OCI-LY1 (cell line): ENCODE measurements around the gene PRTFDC1.

Experiments used
- H2AFZ ChIP-seq: fragments of 200-600 bp; sonication (generic), shearing (Covaris generic); 2 replicates; pipeline ENCODE4 v1.6.0; 2014; ENCODE audit warnings: antibody characterized with exemption, mild to moderate bottlenecking, low read length
- H3F3A ChIP-seq: fragments of 200-600 bp; sonication (generic), shearing (Covaris generic); 2 replicates; pipeline ENCODE4 v1.6.0; 2014; ENCODE audit warnings: mild to moderate bottlenecking, antibody characterized with exemption, low read length, moderate library complexity; ENCODE audit not compliant: insufficient read depth
- H3K27ac ChIP-seq: fragments of 200-600 bp; sonication (generic); 2 replicates; pipeline ENCODE4 v1.5.1; 2014; ENCODE audit warnings: low read length, mixed run types, mild to moderate bottlenecking, low read depth; ENCODE audit not compliant: poor library complexity, severe bottlenecking
- H3K27me3 ChIP-seq: fragments of 200-600 bp; sonication (generic); 2 replicates; pipeline ENCODE4 v1.6.0; 2014; ENCODE audit warnings: antibody characterized with exemption, mild to moderate bottlenecking, low read length, moderate library complexity; ENCODE audit not compliant: insufficient read depth
- H3K36me3 ChIP-seq: fragments of 200-600 bp; sonication (generic); 2 replicates; pipeline ENCODE4 v1.6.1; 2014; ENCODE audit warnings: mild to moderate bottlenecking, antibody characterized with exemption, low read length, moderate library complexity, mixed read lengths; ENCODE audit not compliant: insufficient read depth
- H3K4me1 ChIP-seq: fragments of 200-600 bp; sonication (generic); 2 replicates; pipeline ENCODE4 v1.5.1; 2014; ENCODE audit warnings: mild to moderate bottlenecking, low read length, moderate library complexity; ENCODE audit not compliant: insufficient read depth, severe bottlenecking
- H3K4me2 ChIP-seq: fragments of 200-600 bp; sonication (generic), shearing (Covaris generic); 2 replicates; pipeline ENCODE4 v1.6.1; 2014; ENCODE audit warnings: low read length
- H3K4me3 ChIP-seq: fragments of 200-600 bp; sonication (generic); 2 replicates; pipeline ENCODE4 v1.5.1; 2014; ENCODE audit warnings: low read length, low read depth, mild to moderate bottlenecking, mixed read lengths; ENCODE audit not compliant: poor library complexity, severe bottlenecking
- H3K79me2 ChIP-seq: fragments of 200-600 bp; shearing (Covaris generic); 2 replicates; pipeline ENCODE4 v1.6.1; 2016; ENCODE audit warnings: mixed run types, low read length, mixed read lengths; ENCODE audit not compliant: insufficient read depth
- H3K9ac ChIP-seq: fragments of 200-600 bp; sonication (generic), shearing (Covaris generic); 2 replicates; pipeline ENCODE4 v1.6.1; 2014; ENCODE audit warnings: mild to moderate bottlenecking, low read length, mixed read lengths
- H3K9me2 ChIP-seq: fragments of 200-600 bp; sonication (generic), shearing (Covaris generic); 2 replicates; pipeline ENCODE4 v1.6.1; 2014; ENCODE audit warnings: low read depth, mild to moderate bottlenecking, low read length, mixed read lengths
- H3K9me3 ChIP-seq: fragments of 200-600 bp; shearing (Covaris generic); 2 replicates; pipeline ENCODE4 v1.6.1; 2014; ENCODE audit warnings: low read length, mixed read lengths
- H4K20me1 ChIP-seq: fragments of 200-600 bp; sonication (generic), shearing (Covaris generic); 2 replicates; pipeline ENCODE4 v1.6.0; 2016; ENCODE audit warnings: mild to moderate bottlenecking, low read length; ENCODE audit not compliant: insufficient read depth
- EZH2 ChIP-seq: fragments of 200-600 bp; sonication (generic), shearing (Covaris generic); IDR thresholded peaks from 2 replicates; pipeline ENCODE4 v1.8.0; 2017; ENCODE audit warnings: borderline replicate concordance, mixed run types, mild to moderate bottlenecking, antibody characterized with exemption, low read length, moderate library complexity, mixed read lengths
- TF ChIP-seq, protein P1 (sequence below): fragments of 200-600 bp; sonication (generic), shearing (Covaris generic); IDR thresholded peaks from 2 replicates; pipeline ENCODE4 v1.5.1; 2017; ENCODE audit warnings: mild to moderate bottlenecking, antibody characterized with exemption, low read length, moderate library complexity, mixed read lengths

The PRTFDC1 gene

DNA sequence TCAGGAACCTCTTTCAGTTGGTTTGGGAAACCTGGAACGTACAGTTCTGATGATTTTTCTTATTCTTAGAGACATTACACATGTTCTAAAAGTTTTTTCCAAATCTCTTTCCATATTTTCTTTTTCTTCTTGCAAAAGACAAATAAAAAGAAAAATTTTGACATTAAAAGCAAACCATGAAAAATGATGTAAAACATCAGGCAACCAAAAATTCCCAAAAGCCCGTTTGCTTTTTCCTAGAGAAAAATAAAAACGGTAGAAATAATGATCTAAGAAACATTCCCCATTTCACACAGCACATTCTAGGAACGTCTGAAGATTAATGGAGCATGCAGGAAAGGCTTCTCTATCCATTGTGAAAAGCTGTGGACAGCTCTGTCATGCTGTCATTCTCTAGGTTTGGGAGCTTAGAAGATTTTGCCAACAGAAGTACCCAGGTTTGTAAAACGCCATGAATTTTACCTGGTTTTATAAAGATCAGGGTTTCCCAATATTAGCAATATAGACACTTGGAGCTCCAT lies 11.2 kb upstream of the PRTFDC1 start:
- Histone ChIP-seq H3K9me3 (no peaks in the 10 kb centered on the region), H3K4me3 (no peak overlapping the region), H2AFZ (no peak overlapping the region), H3K9me2 (no peaks in the 10 kb centered on the region), H3K27ac (no peak overlapping the region), H3K27me3 (no peaks in the 10 kb centered on the region), H3K4me1 (no peaks in the 10 kb centered on the region), H3F3A (no peaks in the 10 kb centered on the region), H3K36me3 (no peaks in the 10 kb centered on the region), H4K20me1 (no peaks in the 10 kb centered on the region), H3K9ac (no peak overlapping the region), H3K4me2 (no peak overlapping the region), H3K79me2 (no peaks in the 10 kb centered on the region)
- TF ChIP-seq, protein P1, sequence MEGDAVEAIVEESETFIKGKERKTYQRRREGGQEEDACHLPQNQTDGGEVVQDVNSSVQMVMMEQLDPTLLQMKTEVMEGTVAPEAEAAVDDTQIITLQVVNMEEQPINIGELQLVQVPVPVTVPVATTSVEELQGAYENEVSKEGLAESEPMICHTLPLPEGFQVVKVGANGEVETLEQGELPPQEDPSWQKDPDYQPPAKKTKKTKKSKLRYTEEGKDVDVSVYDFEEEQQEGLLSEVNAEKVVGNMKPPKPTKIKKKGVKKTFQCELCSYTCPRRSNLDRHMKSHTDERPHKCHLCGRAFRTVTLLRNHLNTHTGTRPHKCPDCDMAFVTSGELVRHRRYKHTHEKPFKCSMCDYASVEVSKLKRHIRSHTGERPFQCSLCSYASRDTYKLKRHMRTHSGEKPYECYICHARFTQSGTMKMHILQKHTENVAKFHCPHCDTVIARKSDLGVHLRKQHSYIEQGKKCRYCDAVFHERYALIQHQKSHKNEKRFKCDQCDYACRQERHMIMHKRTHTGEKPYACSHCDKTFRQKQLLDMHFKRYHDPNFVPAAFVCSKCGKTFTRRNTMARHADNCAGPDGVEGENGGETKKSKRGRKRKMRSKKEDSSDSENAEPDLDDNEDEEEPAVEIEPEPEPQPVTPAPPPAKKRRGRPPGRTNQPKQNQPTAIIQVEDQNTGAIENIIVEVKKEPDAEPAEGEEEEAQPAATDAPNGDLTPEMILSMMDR = no peak
- TF ChIP-seq EZH2 = no peak

DNA sequence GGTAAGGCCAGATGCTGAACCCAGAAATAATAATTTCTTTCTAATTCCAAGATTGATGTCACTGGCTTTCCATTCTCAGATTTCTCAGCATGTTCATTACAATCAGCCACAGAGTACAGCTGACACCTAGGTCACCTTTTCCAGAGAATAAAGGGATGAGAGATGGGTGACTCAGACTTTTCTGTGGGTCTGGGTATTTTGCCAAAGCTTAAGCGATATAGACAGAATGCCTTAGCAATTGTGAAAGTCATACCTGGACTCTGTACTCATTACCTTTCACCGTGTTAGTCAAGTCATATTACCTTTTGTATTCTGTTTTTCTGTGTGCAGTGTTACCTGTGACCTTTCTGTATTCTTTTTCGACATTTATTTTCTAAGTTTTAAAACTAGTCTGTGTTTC lies 10.6 kb upstream of the PRTFDC1 start:
- Histone ChIP-seq H3K9me2 (no peaks in the 10 kb centered on the region), H3K27ac (no peak overlapping the region), H3K4me3 (no peak overlapping the region), H3K36me3 (no peaks in the 10 kb centered on the region), H2AFZ (no peak overlapping the region), H3K79me2 (no peaks in the 10 kb centered on the region), H3K9ac (no peak overlapping the region), H3K4me2 (no peak overlapping the region), H3K4me1 (no peaks in the 10 kb centered on the region), H3F3A (no peaks in the 10 kb centered on the region), H3K9me3 (no peaks in the 10 kb centered on the region), H3K27me3 (no peaks in the 10 kb centered on the region), H4K20me1 (no peaks in the 10 kb centered on the region)
- TF ChIP-seq EZH2 = no peak
- TF ChIP-seq, protein P1 = no peak

DNA sequence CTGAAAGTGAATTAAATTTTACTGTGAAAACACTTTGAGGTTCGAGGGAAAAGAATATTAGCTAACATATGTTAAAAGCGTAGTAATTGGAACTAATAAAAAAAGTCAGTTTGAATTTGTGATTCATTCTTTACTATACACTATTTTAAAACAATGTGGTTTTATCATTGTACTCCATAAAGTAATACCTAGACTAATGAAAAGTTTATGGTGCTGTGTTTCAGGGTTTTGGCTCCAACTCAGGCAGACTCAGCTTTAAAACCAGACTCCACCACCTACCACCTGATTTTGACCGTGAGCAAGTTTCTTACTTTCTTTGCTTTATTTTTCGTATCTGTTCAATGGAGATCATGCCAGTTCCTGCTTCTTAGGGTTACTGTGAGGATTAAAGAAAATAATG lies 9.2 kb upstream of the PRTFDC1 start:
- no peak overlapping the region for H3K9ac ChIP-seq
- H3K9me2 ChIP-seq = no peaks in the 10 kb centered on the region
- no peak overlapping the region for H2AFZ ChIP-seq
- no peaks in the 10 kb centered on the region for H4K20me1 ChIP-seq
- H3K36me3 ChIP-seq = no peaks in the 10 kb centered on the region
- no peaks in the 10 kb centered on the region for H3K79me2 ChIP-seq
- no peak overlapping the region for H3K4me2 ChIP-seq
- H3K27me3 ChIP-seq = no peaks in the 10 kb centered on the region
- H3K9me3 ChIP-seq = no peaks in the 10 kb centered on the region
- no peak overlapping the region for H3K4me3 ChIP-seq
- H3K4me1 ChIP-seq = no peaks in the 10 kb centered on the region
- H3F3A ChIP-seq = no peaks in the 10 kb centered on the region
- no peak overlapping the region for H3K27ac ChIP-seq
- TF ChIP-seq, protein P1 = no peak
- TF ChIP-seq EZH2 = no peak
